MM.1S (cell line): ENCODE results near the gene PCSK1.
A peak's percentile ranks its signal among the peaks of the same experiment; 100 is the strongest.

Source experiments
- DNase-seq: peaks from one replicate; pipeline ENCODE4 v3.0.0-alpha.2; 2015
- H2AFZ ChIP-seq: fragments of 300-600 bp; sonication (generic); 2 replicates; pipeline ENCODE4 v1.6.0; 2016; ENCODE audit warnings: antibody characterized with exemption, low read length
- H3F3A ChIP-seq: fragments of 300-600 bp; sonication (generic); 2 replicates; pipeline ENCODE4 v1.6.1; 2016; ENCODE audit warnings: mild to moderate bottlenecking, antibody characterized with exemption, low read length, moderate library complexity, mixed read lengths; ENCODE audit not compliant: insufficient read depth
- H3K27ac ChIP-seq: fragments of 300-600 bp; sonication (generic); 2 replicates; pipeline ENCODE4 v1.5.1; 2016; ENCODE audit warnings: mild to moderate bottlenecking, low read length
- H3K27me3 ChIP-seq: fragments of 300-600 bp; sonication (generic); replicated peaks from 2 replicates; pipeline ENCODE4 v1.6.0; 2016; ENCODE audit warnings: low read length; ENCODE audit not compliant: insufficient read depth
- H3K36me3 ChIP-seq: fragments of 300-600 bp; sonication (generic); replicated peaks from 2 replicates; pipeline ENCODE4 v1.6.1; 2016; ENCODE audit warnings: mild to moderate bottlenecking, low read length, mixed read lengths; ENCODE audit not compliant: insufficient read depth
- H3K4me1 ChIP-seq: fragments of 300-600 bp; sonication (generic); 2 replicates; pipeline ENCODE4 v1.6.1; 2016; ENCODE audit warnings: low read length, mixed read lengths
- H3K4me2 ChIP-seq: fragments of 300-600 bp; sonication (generic); 2 replicates; pipeline ENCODE4 v1.6.0; 2016; ENCODE audit warnings: low read depth, low read length
- H3K4me3 ChIP-seq: fragments of 300-600 bp; sonication (generic); 2 replicates; pipeline ENCODE4 v1.5.1; 2016; ENCODE audit warnings: low read length, mixed read lengths
- H3K79me2 ChIP-seq: fragments of 300-600 bp; sonication (generic); 2 replicates; pipeline ENCODE4 v1.6.1; 2016; ENCODE audit warnings: mixed run types, low read length, mixed read lengths
- H3K9ac ChIP-seq: fragments of 300-600 bp; sonication (generic); 2 replicates; pipeline ENCODE4 v1.6.1; 2016; ENCODE audit warnings: low read length, mixed read lengths
- H3K9me2 ChIP-seq: fragments of 300-600 bp; sonication (generic); replicated peaks from 2 replicates; pipeline ENCODE4 v1.6.1; 2016; ENCODE audit warnings: mild to moderate bottlenecking, low read length, mixed read lengths; ENCODE audit not compliant: insufficient read depth
- H3K9me3 ChIP-seq: fragments of 300-600 bp; sonication (generic); replicated peaks from 2 replicates; pipeline ENCODE4 v1.6.1; 2016; ENCODE audit warnings: mild to moderate bottlenecking, low read length, mixed read lengths; ENCODE audit not compliant: insufficient read depth
- H4K20me1 ChIP-seq: fragments of 300-600 bp; sonication (generic); 2 replicates; pipeline ENCODE4 v1.6.1; 2016; ENCODE audit warnings: mild to moderate bottlenecking, low read length, moderate library complexity, mixed read lengths; ENCODE audit not compliant: insufficient read depth
- EZH2 ChIP-seq: fragments of 300-600 bp; sonication (generic); optimal IDR thresholded peaks from 2 replicates; pipeline ENCODE3; 2017; ENCODE audit warnings: low read depth, mild to moderate bottlenecking, antibody characterized with exemption, low read length, mixed read lengths
- EZH2phosphoT487 ChIP-seq: fragments of 300-600 bp; sonication (generic); IDR thresholded peaks from 2 replicates; pipeline ENCODE4 v1.6.1; 2018; ENCODE audit warnings: antibody characterized with exemption, low read length
- TF ChIP-seq, protein P1 (sequence below): fragments of 300-600 bp; sonication (generic); IDR thresholded peaks from 2 replicates; pipeline ENCODE4 v1.5.1; 2016; ENCODE audit warnings: antibody characterized with exemption, low read length, mixed read lengths

Gene PCSK1

DNA sequence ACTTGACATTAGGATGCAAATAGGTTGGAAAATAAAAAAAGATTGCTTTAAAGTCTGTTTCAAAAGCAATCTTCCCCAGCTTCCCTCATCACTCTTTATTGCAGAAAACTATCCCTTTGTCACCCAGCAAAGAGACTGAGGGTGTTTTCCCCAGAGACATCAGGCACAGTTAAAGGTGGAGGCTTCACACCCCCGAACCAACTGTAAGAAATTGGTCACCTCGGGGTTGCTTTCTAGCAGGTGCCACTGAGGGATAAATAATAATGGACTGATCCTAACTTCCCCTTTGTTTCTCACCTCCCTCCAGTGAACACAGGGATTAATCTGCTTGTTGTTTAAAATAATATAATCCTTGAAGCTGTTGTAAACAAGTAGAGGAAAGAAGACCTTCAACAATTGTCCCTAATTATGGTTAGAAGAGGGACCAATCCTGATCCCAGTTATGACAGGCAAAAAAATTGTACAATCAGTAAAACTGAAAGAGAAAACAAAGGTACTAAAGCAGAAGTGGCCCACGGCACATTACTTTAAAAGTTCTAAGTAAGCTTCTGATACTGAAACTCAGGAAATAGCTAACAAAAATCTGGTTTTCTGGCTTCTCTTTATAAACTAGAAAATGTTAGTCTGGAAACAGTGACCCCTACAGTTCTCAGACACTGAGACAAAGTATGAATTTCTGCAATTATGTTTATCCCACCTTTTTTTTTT lies 6.6 kb upstream of the PCSK1 start:
- H3K79me2 ChIP-seq, result no peaks in the 10 kb centered on the region
- H3K9me3 ChIP-seq, result no peaks in the 10 kb centered on the region
- peak overlapping the region; percentile 51 for H3K4me3 ChIP-seq
- H2AFZ ChIP-seq, result peak overlapping the region; percentile 86
- no peaks in the 10 kb centered on the region for H4K20me1 ChIP-seq
- peak; percentile 93 for DNase-seq
- peak overlapping the region; percentile 36 for H3K9ac ChIP-seq
- H3K4me1 ChIP-seq, result peaks cover 17% of the 10 kb centered on the region
- H3K27me3 ChIP-seq, result no peaks in the 10 kb centered on the region
- H3K4me2 ChIP-seq, result peak overlapping the region; percentile 75
- H3K9me2 ChIP-seq, result no peaks in the 10 kb centered on the region
- H3K27ac ChIP-seq, result peak overlapping the region; percentile 84
- H3F3A ChIP-seq, result peaks cover 13% of the 10 kb centered on the region
- H3K36me3 ChIP-seq, result no peaks in the 10 kb centered on the region
- TF ChIP-seq, protein P1, sequence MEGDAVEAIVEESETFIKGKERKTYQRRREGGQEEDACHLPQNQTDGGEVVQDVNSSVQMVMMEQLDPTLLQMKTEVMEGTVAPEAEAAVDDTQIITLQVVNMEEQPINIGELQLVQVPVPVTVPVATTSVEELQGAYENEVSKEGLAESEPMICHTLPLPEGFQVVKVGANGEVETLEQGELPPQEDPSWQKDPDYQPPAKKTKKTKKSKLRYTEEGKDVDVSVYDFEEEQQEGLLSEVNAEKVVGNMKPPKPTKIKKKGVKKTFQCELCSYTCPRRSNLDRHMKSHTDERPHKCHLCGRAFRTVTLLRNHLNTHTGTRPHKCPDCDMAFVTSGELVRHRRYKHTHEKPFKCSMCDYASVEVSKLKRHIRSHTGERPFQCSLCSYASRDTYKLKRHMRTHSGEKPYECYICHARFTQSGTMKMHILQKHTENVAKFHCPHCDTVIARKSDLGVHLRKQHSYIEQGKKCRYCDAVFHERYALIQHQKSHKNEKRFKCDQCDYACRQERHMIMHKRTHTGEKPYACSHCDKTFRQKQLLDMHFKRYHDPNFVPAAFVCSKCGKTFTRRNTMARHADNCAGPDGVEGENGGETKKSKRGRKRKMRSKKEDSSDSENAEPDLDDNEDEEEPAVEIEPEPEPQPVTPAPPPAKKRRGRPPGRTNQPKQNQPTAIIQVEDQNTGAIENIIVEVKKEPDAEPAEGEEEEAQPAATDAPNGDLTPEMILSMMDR, result peak; percentile 64
- no peak for TF ChIP-seq EZH2

- peak overlapping the region; percentile 27; the same call in 1 of the 2 replicates for H3K4me2 ChIP-seq
- H3K4me3 ChIP-seq, result no peak overlapping the region
- peak; percentile 77 for DNase-seq
- TF ChIP-seq, protein P1, result peak; percentile 8; the same call in 1 of the 2 replicates
- TF ChIP-seq EZH2phosphoT487, result no peak
- TF ChIP-seq EZH2, result no peak
- H3F3A ChIP-seq, result peaks cover 4% of the 10 kb centered on the region
- no peaks in the 10 kb centered on the region for H3K79me2 ChIP-seq
- no peak overlapping the region for H3K9ac ChIP-seq
- H3K9me2 ChIP-seq, result no peaks in the 10 kb centered on the region
- H2AFZ ChIP-seq, result no peak overlapping the region
- no peak overlapping the region for H3K27ac ChIP-seq
- H3K4me1 ChIP-seq, result peaks cover 8% of the 10 kb centered on the region
- no peaks in the 10 kb centered on the region for H4K20me1 ChIP-seq
- H3K27me3 ChIP-seq, result no peaks in the 10 kb centered on the region
- no peaks in the 10 kb centered on the region for H3K9me3 ChIP-seq
- no peaks in the 10 kb centered on the region for H3K36me3 ChIP-seq
Observed at GRCh38 chr5:96434201-96434645, 1.2 kb upstream of the PCSK1 start.

GRCh38 chr5:96432216-96433065 lies 607 bp downstream of the PCSK1 start:
- no peaks in the 10 kb centered on the region for H3K9me3 ChIP-seq
- no peak overlapping the region for H2AFZ ChIP-seq
- no peak overlapping the region for H3K4me3 ChIP-seq
- DNase-seq, result no peak
- H3K27ac ChIP-seq, result no peak overlapping the region
- H3K9me2 ChIP-seq, result no peaks in the 10 kb centered on the region
- H3F3A ChIP-seq, result no peaks in the 10 kb centered on the region
- no peaks in the 10 kb centered on the region for H4K20me1 ChIP-seq
- H3K4me2 ChIP-seq, result no peak overlapping the region
- no peaks in the 10 kb centered on the region for H3K79me2 ChIP-seq
- no peaks in the 10 kb centered on the region for H3K27me3 ChIP-seq
- no peak overlapping the region for H3K9ac ChIP-seq
- no peak for TF ChIP-seq EZH2
- TF ChIP-seq, protein P1, result no peak
- TF ChIP-seq EZH2phosphoT487, result no peak
- no peaks in the 10 kb centered on the region for H3K4me1 ChIP-seq
- H3K36me3 ChIP-seq, result no peaks in the 10 kb centered on the region
